Neural cell (in vitro differentiated cells): ENCODE measurements around the gene HOXA2. TPM values are rescaled to one million over a fixed set of nuclear protein-coding genes. Genes with fewer than 3 reads are reported as not detected.

Source experiments
- H2AFZ ChIP-seq: fragments of 200-600, 300-800 bp; sonication (generic), shearing (Covaris generic); 2 replicates; pipeline ENCODE4 v1.6.0; 2014; ENCODE audit warnings: low read depth, mild to moderate bottlenecking, antibody characterized with exemption, low read length, moderate library complexity
- H3F3A ChIP-seq: fragments of 200-600 bp; shearing (Covaris generic); 2 replicates; pipeline ENCODE4 v1.6.1; 2016; ENCODE audit warnings: mild to moderate bottlenecking, moderate library complexity, mixed read lengths, antibody characterized with exemption, low read length; ENCODE audit not compliant: insufficient read depth, poor library complexity, severe bottlenecking
- H3K27ac ChIP-seq: fragments of 200-600, 300-800 bp; sonication (generic), shearing (Covaris generic); 2 replicates; pipeline ENCODE4 v1.5.1; 2014; ENCODE audit warnings: mild to moderate bottlenecking, low read length, moderate library complexity
- H3K27me3 ChIP-seq: fragments of 300-800, 200-600 bp; sonication (generic), shearing (Covaris generic); 2 replicates; pipeline ENCODE4 v1.6.0; 2014; ENCODE audit warnings: mild to moderate bottlenecking, low read depth, low read length, moderate library complexity; ENCODE audit not compliant: insufficient read depth
- H3K36me3 ChIP-seq: fragments of 300-800, 200-600 bp; sonication (generic), shearing (Covaris generic); 2 replicates; pipeline ENCODE4 v1.5.1; 2014; ENCODE audit warnings: mild to moderate bottlenecking, antibody characterized with exemption, low read length, moderate library complexity; ENCODE audit not compliant: insufficient read depth
- H3K4me2 ChIP-seq: fragments of 300-800, 200-600 bp; sonication (generic), shearing (Covaris generic); 2 replicates; pipeline ENCODE4 v1.6.0; 2014; ENCODE audit warnings: mild to moderate bottlenecking, low read length
- H3K4me3 ChIP-seq: fragments of 300-800, 200-600 bp; sonication (generic), shearing (Covaris generic); 2 replicates; pipeline ENCODE4 v1.5.1; 2014; ENCODE audit warnings: mild to moderate bottlenecking, low read length, moderate library complexity
- H3K79me2 ChIP-seq: fragments of 200-600 bp; shearing (Covaris generic); replicated peaks from 2 replicates; pipeline ENCODE4 v1.6.0; 2014; ENCODE audit warnings: mild to moderate bottlenecking, low read length, moderate library complexity; ENCODE audit not compliant: insufficient read depth
- H3K9ac ChIP-seq: fragments of 300-800, 200-600 bp; sonication (generic), shearing (Covaris generic); 2 replicates; pipeline ENCODE4 v1.6.1; 2016; ENCODE audit warnings: mild to moderate bottlenecking, low read length, mixed read lengths
- H3K9me2 ChIP-seq: fragments of 200-600 bp; shearing (Covaris generic); 2 replicates; pipeline ENCODE4 v1.6.1; 2016; ENCODE audit warnings: mild to moderate bottlenecking, low read length, mixed read lengths; ENCODE audit not compliant: insufficient read depth
- H3K9me3 ChIP-seq: fragments of 200-600, 300-800 bp; sonication (generic), shearing (Covaris generic); 2 replicates; pipeline ENCODE4 v1.6.1; 2016; ENCODE audit warnings: mild to moderate bottlenecking, mixed run types, low read length, moderate library complexity, mixed read lengths
- H4K20me1 ChIP-seq: fragments of 200-600 bp; shearing (Covaris generic); 2 replicates; pipeline ENCODE4 v1.6.1; 2016; ENCODE audit warnings: mild to moderate bottlenecking, mixed run types; ENCODE audit not compliant: insufficient read depth
- EP300 ChIP-seq: fragments of 450-650 bp; conservative IDR thresholded peaks from 2 replicates; pipeline ENCODE4 v1.6.1; 2014; ENCODE audit warnings: antibody characterized with exemption, mild to moderate bottlenecking, moderate library complexity; ENCODE audit not compliant: poor library complexity, severe bottlenecking
- EZH2 ChIP-seq: fragments of 200-600, 300-800 bp; shearing (Covaris generic), sonication (generic); IDR thresholded peaks from 2 replicates; pipeline ENCODE4 v1.6.1; 2014; ENCODE audit warnings: antibody characterized with exemption, low read length, borderline replicate concordance, mild to moderate bottlenecking; ENCODE audit not compliant: insufficient read depth, poor library complexity, severe bottlenecking
- MXI1 ChIP-seq: fragments of 450-650 bp; conservative IDR thresholded peaks from 2 replicates; pipeline ENCODE4 v1.6.1; 2014; ENCODE audit warnings: antibody characterized with exemption, mild to moderate bottlenecking; ENCODE audit not compliant: poor library complexity, severe bottlenecking
- POLR2AphosphoS5 ChIP-seq: IDR thresholded peaks from 2 replicates; pipeline ENCODE4 v1.6.1; 2012
- RAD21 ChIP-seq: fragments of 450-650 bp; conservative IDR thresholded peaks from 2 replicates; pipeline ENCODE4 v1.6.1; 2014; ENCODE audit warnings: antibody characterized with exemption, mild to moderate bottlenecking, moderate library complexity
- SMC3 ChIP-seq: fragments of 450-650 bp; conservative IDR thresholded peaks from 2 replicates; pipeline ENCODE4 v1.6.1; 2014; ENCODE audit warnings: antibody characterized with exemption, mild to moderate bottlenecking, moderate library complexity; ENCODE audit not compliant: poor library complexity
- TAF1 ChIP-seq: IDR thresholded peaks from 2 replicates; pipeline ENCODE4 v1.6.1; 2012; ENCODE audit warnings: low read depth
- polyA plus RNA-seq: library from polyadenylated mRNA; depleted of rRNA; stranded (reverse); fragments of >200 nt; gene quantifications from 2 replicates; pipeline ENCODE4 v1.2.3, GENCODE V29; 2014
- TF ChIP-seq, protein P1 (sequence below): IDR thresholded peaks from 2 replicates; pipeline ENCODE4 v1.6.1; 2012; ENCODE audit warnings: borderline replicate concordance
- TF ChIP-seq, protein P2 (sequence below): fragments of 450-650 bp; IDR thresholded peaks from 2 replicates; pipeline ENCODE4 v1.5.1; 2014; ENCODE audit warnings: antibody characterized with exemption, mild to moderate bottlenecking, moderate library complexity; ENCODE audit not compliant: poor library complexity, severe bottlenecking

HOXA2 gene
- polyA plus RNA-seq, 1 donor from 2014 or later = not detected

DNA sequence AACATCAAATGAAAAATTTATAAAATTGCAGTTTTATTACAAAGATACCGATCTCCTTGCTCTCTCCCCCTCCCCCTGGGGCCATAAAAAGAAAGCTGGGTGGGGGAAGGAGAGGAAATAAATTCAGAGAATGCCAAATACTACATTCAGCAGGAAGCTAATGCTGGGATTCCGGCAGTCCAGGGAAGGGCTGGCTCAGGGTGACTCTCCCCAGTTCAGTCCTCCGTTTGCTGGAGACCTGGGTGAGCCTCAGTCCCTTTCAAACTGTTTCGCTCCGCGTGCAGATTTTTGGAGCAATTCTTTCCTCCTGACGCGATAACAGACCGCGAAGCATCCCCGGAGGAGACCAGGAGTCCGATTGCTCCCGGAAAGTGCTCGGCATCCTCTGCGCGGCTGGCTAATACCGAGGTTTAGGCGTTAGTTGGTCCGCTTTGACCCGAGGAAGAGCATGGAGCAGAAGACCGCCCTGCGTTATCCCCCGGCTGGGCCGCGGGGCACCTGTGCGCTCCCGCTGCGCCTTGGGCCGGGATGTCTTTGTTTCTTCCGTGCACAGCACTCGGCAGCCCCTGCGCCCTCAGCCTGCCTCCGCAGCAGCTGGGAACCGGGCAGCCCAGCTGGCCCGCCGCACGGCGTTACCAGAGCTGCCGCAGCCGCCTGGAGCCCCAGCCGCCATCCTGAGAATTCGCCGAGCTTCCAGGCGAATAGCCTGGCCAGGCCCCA lies 3.9 kb upstream of the HOXA2 start:
- TF ChIP-seq EZH2 (peak; percentile 94), EP300 (no peak), SMC3 (no peak), POLR2AphosphoS5 (no peak)
- TF ChIP-seq, protein P1, sequence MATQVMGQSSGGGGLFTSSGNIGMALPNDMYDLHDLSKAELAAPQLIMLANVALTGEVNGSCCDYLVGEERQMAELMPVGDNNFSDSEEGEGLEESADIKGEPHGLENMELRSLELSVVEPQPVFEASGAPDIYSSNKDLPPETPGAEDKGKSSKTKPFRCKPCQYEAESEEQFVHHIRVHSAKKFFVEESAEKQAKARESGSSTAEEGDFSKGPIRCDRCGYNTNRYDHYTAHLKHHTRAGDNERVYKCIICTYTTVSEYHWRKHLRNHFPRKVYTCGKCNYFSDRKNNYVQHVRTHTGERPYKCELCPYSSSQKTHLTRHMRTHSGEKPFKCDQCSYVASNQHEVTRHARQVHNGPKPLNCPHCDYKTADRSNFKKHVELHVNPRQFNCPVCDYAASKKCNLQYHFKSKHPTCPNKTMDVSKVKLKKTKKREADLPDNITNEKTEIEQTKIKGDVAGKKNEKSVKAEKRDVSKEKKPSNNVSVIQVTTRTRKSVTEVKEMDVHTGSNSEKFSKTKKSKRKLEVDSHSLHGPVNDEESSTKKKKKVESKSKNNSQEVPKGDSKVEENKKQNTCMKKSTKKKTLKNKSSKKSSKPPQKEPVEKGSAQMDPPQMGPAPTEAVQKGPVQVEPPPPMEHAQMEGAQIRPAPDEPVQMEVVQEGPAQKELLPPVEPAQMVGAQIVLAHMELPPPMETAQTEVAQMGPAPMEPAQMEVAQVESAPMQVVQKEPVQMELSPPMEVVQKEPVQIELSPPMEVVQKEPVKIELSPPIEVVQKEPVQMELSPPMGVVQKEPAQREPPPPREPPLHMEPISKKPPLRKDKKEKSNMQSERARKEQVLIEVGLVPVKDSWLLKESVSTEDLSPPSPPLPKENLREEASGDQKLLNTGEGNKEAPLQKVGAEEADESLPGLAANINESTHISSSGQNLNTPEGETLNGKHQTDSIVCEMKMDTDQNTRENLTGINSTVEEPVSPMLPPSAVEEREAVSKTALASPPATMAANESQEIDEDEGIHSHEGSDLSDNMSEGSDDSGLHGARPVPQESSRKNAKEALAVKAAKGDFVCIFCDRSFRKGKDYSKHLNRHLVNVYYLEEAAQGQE = no peak
- TF ChIP-seq, protein P2, sequence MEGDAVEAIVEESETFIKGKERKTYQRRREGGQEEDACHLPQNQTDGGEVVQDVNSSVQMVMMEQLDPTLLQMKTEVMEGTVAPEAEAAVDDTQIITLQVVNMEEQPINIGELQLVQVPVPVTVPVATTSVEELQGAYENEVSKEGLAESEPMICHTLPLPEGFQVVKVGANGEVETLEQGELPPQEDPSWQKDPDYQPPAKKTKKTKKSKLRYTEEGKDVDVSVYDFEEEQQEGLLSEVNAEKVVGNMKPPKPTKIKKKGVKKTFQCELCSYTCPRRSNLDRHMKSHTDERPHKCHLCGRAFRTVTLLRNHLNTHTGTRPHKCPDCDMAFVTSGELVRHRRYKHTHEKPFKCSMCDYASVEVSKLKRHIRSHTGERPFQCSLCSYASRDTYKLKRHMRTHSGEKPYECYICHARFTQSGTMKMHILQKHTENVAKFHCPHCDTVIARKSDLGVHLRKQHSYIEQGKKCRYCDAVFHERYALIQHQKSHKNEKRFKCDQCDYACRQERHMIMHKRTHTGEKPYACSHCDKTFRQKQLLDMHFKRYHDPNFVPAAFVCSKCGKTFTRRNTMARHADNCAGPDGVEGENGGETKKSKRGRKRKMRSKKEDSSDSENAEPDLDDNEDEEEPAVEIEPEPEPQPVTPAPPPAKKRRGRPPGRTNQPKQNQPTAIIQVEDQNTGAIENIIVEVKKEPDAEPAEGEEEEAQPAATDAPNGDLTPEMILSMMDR = no peak
- H3K9me3 ChIP-seq = no peaks in the 10 kb centered on the region
- no peak overlapping the region for H3K27ac ChIP-seq
- H3K36me3 ChIP-seq = no peaks in the 10 kb centered on the region
- H3K79me2 ChIP-seq = no peaks in the 10 kb centered on the region
- H4K20me1 ChIP-seq = no peaks in the 10 kb centered on the region
- no peak overlapping the region for H3K4me3 ChIP-seq
- H3F3A ChIP-seq = no peaks in the 10 kb centered on the region
- peaks cover 100% of the 10 kb centered on the region for H3K27me3 ChIP-seq
- H3K9me2 ChIP-seq = no peaks in the 10 kb centered on the region
- H3K4me2 ChIP-seq = no peak overlapping the region
- H3K9ac ChIP-seq = no peak overlapping the region
- no peak overlapping the region for H2AFZ ChIP-seq

DNA sequence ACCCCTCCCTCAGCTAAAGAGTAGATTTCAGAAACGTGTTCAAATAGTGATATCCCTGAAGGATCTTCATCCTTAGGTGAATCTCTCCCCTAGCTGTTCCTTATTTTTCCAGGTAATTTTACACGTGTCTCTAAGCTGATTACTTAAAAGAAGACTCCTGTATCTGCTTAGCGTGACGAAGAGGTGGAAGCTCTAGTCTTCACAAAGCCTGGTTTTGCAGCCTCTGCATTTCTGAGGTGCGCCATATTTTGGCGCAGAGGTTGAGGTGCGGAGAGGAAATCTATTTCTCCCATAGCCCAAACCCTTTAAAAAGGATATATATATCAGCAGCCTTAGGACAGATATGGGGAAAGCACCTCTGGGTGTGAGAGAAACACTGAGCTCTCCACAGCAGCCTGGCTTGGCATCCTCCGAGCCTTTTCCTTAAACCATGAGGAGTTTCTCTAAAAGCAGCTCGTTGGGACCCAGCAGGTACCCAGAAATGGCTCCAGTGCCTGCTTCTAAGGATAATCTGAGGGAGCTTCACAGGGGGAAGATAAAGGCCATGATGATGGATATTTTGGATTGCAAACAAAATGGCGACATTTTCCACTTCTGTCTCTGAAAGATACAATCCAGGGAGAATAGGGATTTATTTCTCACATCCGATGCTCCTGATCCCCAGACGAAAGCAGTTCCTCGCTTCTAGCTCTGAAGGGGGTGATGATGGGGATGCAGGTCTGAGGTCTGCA lies 3.0 kb upstream of the HOXA2 start:
- TF ChIP-seq, protein P2 = no peak
- TF ChIP-seq, protein P1 = no peak
- TF ChIP-seq POLR2AphosphoS5 (no peak), EZH2 (no peak), RAD21 (no peak), EP300 (no peak), MXI1 (no peak), TAF1 (no peak), SMC3 (no peak)
- H3K4me2 ChIP-seq = no peak overlapping the region
- H3F3A ChIP-seq = no peaks in the 10 kb centered on the region
- no peaks in the 10 kb centered on the region for H3K9me2 ChIP-seq
- no peaks in the 10 kb centered on the region for H3K79me2 ChIP-seq
- no peak overlapping the region for H2AFZ ChIP-seq
- no peaks in the 10 kb centered on the region for H4K20me1 ChIP-seq
- H3K9ac ChIP-seq = no peak overlapping the region
- no peaks in the 10 kb centered on the region for H3K9me3 ChIP-seq
- peaks cover 100% of the 10 kb centered on the region for H3K27me3 ChIP-seq
- H3K36me3 ChIP-seq = no peaks in the 10 kb centered on the region
- no peak overlapping the region for H3K27ac ChIP-seq
- H3K4me3 ChIP-seq = no peak overlapping the region
